Measurements from ENCODE around the gene BRD7. TPM values are rescaled to one million over a fixed set of nuclear protein-coding genes. Genes with fewer than 3 reads are reported as not detected.

The BRD7 gene
- total and polyA plus RNA-seq, 7 donors = 34.2 to 56.4 (median 52.0) TPM

GRCh38 chr16:50274326-50275097, 94.3 kb downstream of the BRD7 start:
- 51 to 80% methylated on average over 18 of the region's 18 CpGs for WGBS, 2 donors
- H3K4me1 ChIP-seq = no peaks in the 10 kb centered on the region
- H3K36me3 ChIP-seq = no peaks in the 10 kb centered on the region
- no peak for DNase-seq
- intact Hi-C loops (cut with DNase I) = no loop called here
- H3K27ac ChIP-seq = peak overlapping the region; percentile 47 to 53 (median 50)
- H3K27me3 ChIP-seq = no peaks in the 10 kb centered on the region
- peak overlapping the region in 2 of 4 donors; percentile 17 to 35 for H3K4me3 ChIP-seq
- H3K9me3 ChIP-seq = no peaks in the 10 kb centered on the region
- TF ChIP-seq POLR2A (IDR thresholded peaks at IDR 0.05) (no peak), EP300 (IDR thresholded peaks at IDR 0.05) (no peak), CTCF (IDR thresholded peaks at IDR 0.05) (no peak), POLR2AphosphoS5 (IDR thresholded peaks at IDR 0.05) (no peak)

- WGBS, 2 donors = 34 to 57% methylated on average over 13 of the region's 13 CpGs
- no peaks in the 10 kb centered on the region for H3K4me1 ChIP-seq
- H3K4me3 ChIP-seq = peak overlapping the region in 2 of 4 donors; percentile 17 to 35
- TF ChIP-seq CTCF (IDR thresholded peaks at IDR 0.05) (no peak), POLR2A (IDR thresholded peaks at IDR 0.05) (no peak), EP300 (IDR thresholded peaks at IDR 0.05) (no peak), POLR2AphosphoS5 (IDR thresholded peaks at IDR 0.05) (no peak)
- H3K27me3 ChIP-seq = no peaks in the 10 kb centered on the region
- DNase-seq = no peak
- no peaks in the 10 kb centered on the region for H3K36me3 ChIP-seq
- intact Hi-C loops (cut with DNase I) = no loop called here
- peak overlapping the region; percentile 47 to 53 (median 50) for H3K27ac ChIP-seq
- no peaks in the 10 kb centered on the region for H3K9me3 ChIP-seq
Observed at GRCh38 chr16:50273888-50274325, 94.9 kb downstream of the BRD7 start.

GRCh38 chr16:50273382-50273690, 95.5 kb downstream of the BRD7 start:
- no peak overlapping the region for H3K4me3 ChIP-seq
- no peaks in the 10 kb centered on the region for H3K36me3 ChIP-seq
- no peaks in the 10 kb centered on the region for H3K9me3 ChIP-seq
- H3K4me1 ChIP-seq = no peaks in the 10 kb centered on the region
- H3K27ac ChIP-seq = no peak overlapping the region
- intact Hi-C loops (cut with DNase I) = no loop called here
- TF ChIP-seq POLR2AphosphoS5 (IDR thresholded peaks at IDR 0.05) = no peak
- no peak for TF ChIP-seq POLR2A (IDR thresholded peaks at IDR 0.05)
- no peak for TF ChIP-seq CTCF (IDR thresholded peaks at IDR 0.05)
- no peak for TF ChIP-seq EP300 (IDR thresholded peaks at IDR 0.05)
- WGBS, 2 donors = 78 to 83% methylated on average over 2 of the region's 2 CpGs
- no peaks in the 10 kb centered on the region for H3K27me3 ChIP-seq
- DNase-seq = no peak

- intact Hi-C loops (cut with DNase I) = no loop called here
- Histone ChIP-seq H3K27ac (no peak overlapping the region), H3K9me3 (no peaks in the 10 kb centered on the region), H3K4me3 (no peak overlapping the region), H3K36me3 (no peaks in the 10 kb centered on the region), H3K4me1 (no peaks in the 10 kb centered on the region), H3K27me3 (no peaks in the 10 kb centered on the region)
- peak; percentile 57 for DNase-seq
- TF ChIP-seq EP300 (IDR thresholded peaks at IDR 0.05) = no peak
- TF ChIP-seq POLR2A (IDR thresholded peaks at IDR 0.05) = no peak
- no peak for TF ChIP-seq CTCF (IDR thresholded peaks at IDR 0.05)
- no peak for TF ChIP-seq POLR2AphosphoS5 (IDR thresholded peaks at IDR 0.05)
- WGBS, 2 donors = 81 to 96% methylated on average over 5 of the region's 5 CpGs
Observed at GRCh38 chr16:50272687-50273381, 96.0 kb downstream of the BRD7 start.

Measured in sigmoid colon (tissue), 7 donors.